ENCODE results near the gene HOGA1.

HOGA1 gene

GRCh38 chr10:97651773-97652172 lies 67.6 kb downstream of the HOGA1 start:
- no peak for DNase-seq

- DNase-seq, result no peak
These were observed 72.6 kb downstream of the HOGA1 start for GRCh38 chr10:97656777-97657176.

- no peak for DNase-seq
These were observed 75.4 kb downstream of the HOGA1 start for GRCh38 chr10:97659589-97659988.

All from DMS79 (cell line).